GM23338 (cell line): ENCODE measurements around the gene SLC6A8. TPM values are rescaled to one million over a fixed set of nuclear protein-coding genes. Genes with fewer than 3 reads are reported as not detected.

Experiments
- ATAC-seq: fragments of 200-7000 bp; cut with Tn5 transposase; 3 replicates; pipeline ENCODE4 v1.9.1; 2020
- DNase-seq: peaks from one replicate; pipeline ENCODE4 v3.0.0-alpha.2; 2015; ENCODE audit warnings: low spot score
- H2AFZ ChIP-seq: fragments of 200-600 bp; sonication (generic); 2 replicates; pipeline ENCODE4 v1.8.0; 2016; ENCODE audit warnings: antibody characterized with exemption, mild to moderate bottlenecking, moderate library complexity
- H3F3A ChIP-seq: fragments of 200-600 bp; sonication (generic); replicated peaks from 2 replicates; pipeline ENCODE4 v1.8.0; 2017; ENCODE audit warnings: antibody characterized with exemption, mixed run types, low read depth
- H3K27ac ChIP-seq: fragments of 200-600 bp; sonication (generic); 2 replicates; pipeline ENCODE4 v1.6.1; 2016; ENCODE audit warnings: low read depth
- H3K27me3 ChIP-seq: fragments of 200-600 bp; sonication (generic); 2 replicates; pipeline ENCODE4 v1.8.0; 2016; ENCODE audit warnings: mild to moderate bottlenecking, mixed run types, moderate library complexity; ENCODE audit not compliant: insufficient read depth
- H3K36me3 ChIP-seq: fragments of 200-600 bp; sonication (generic); 2 replicates; pipeline ENCODE4 v1.8.0; 2016; ENCODE audit warnings: mild to moderate bottlenecking; ENCODE audit not compliant: insufficient read depth
- H3K4me1 ChIP-seq: fragments of 200-600 bp; sonication (generic); 2 replicates; pipeline ENCODE4 v1.8.0; 2016; ENCODE audit warnings: mild to moderate bottlenecking, moderate library complexity; ENCODE audit not compliant: insufficient read depth
- H3K4me2 ChIP-seq: fragments of 200-600 bp; sonication (generic); 2 replicates; pipeline ENCODE4 v1.7.1; 2017; ENCODE audit warnings: mixed run types
- H3K4me3 ChIP-seq: fragments of 200-600 bp; sonication (generic); 2 replicates; pipeline ENCODE4 v1.6.1; 2016; ENCODE audit warnings: mixed run types
- H3K79me2 ChIP-seq: fragments of 200-600 bp; sonication (generic); replicated peaks from 2 replicates; pipeline ENCODE4 v1.8.0; 2017; ENCODE audit warnings: mild to moderate bottlenecking; ENCODE audit not compliant: insufficient read depth
- H3K9me2 ChIP-seq: fragments of 200-600 bp; sonication (generic); 2 replicates; pipeline ENCODE4 v1.8.0; 2017; ENCODE audit not compliant: insufficient read depth
- H4K20me1 ChIP-seq: fragments of 200-600 bp; sonication (generic); replicated peaks from 2 replicates; pipeline ENCODE4 v1.8.0; 2017; ENCODE audit warnings: mild to moderate bottlenecking; ENCODE audit not compliant: insufficient read depth
- H3K27ac Mint-ChIP-seq: 2 replicates; pipeline ENCODE4 v1.8.0; 2020; ENCODE audit warnings: inconsistent platforms, mild to moderate bottlenecking, moderate library complexity, mixed read lengths
- H3K27me3 Mint-ChIP-seq: 3 replicates; pipeline ENCODE4 v1.8.0; 2022; ENCODE audit warnings: low read depth, mild to moderate bottlenecking, moderate library complexity, mixed read lengths, inconsistent platforms; ENCODE audit not compliant: insufficient read depth, poor library complexity
- H3K36me3 Mint-ChIP-seq: 3 replicates; pipeline ENCODE4 v1.8.0; 2021; ENCODE audit warnings: low read depth, mild to moderate bottlenecking, inconsistent platforms, moderate library complexity, mixed read lengths
- H3K4me1 Mint-ChIP-seq: 3 replicates; pipeline ENCODE4 v1.8.0; 2020; ENCODE audit warnings: mild to moderate bottlenecking, inconsistent platforms, mixed read lengths
- H3K4me3 Mint-ChIP-seq: 3 replicates; pipeline ENCODE4 v1.8.0; 2021; ENCODE audit warnings: moderate library complexity, mild to moderate bottlenecking, inconsistent platforms, mixed read lengths
- H3K9me3 Mint-ChIP-seq: 3 replicates; pipeline ENCODE4 v1.8.0; 2020; ENCODE audit warnings: moderate library complexity, mild to moderate bottlenecking, inconsistent platforms, mixed read lengths
- CREB1 ChIP-seq: fragments of 250-450 bp; sonication (Bioruptor Pico); IDR thresholded peaks from 2 replicates; pipeline ENCODE4 v1.5.0; 2020; ENCODE audit warnings: low read depth, mild to moderate bottlenecking, moderate library complexity
- EZH2 ChIP-seq: fragments of 200-600 bp; sonication (generic); IDR thresholded peaks from one replicate; pipeline ENCODE4 v1.8.0; 2017; ENCODE audit warnings: antibody characterized with exemption, mild to moderate bottlenecking, low read depth; ENCODE audit not compliant: unreplicated experiment
- EZH2phosphoT487 ChIP-seq: fragments of 200-600 bp; sonication (generic); IDR thresholded peaks from one replicate; pipeline ENCODE4 v1.8.1; 2018; ENCODE audit warnings: antibody characterized with exemption; ENCODE audit not compliant: unreplicated experiment
- JUNB ChIP-seq: IDR thresholded peaks from one replicate; pipeline ENCODE4 v1.6.1; 2016; ENCODE audit warnings: antibody characterized with exemption; ENCODE audit not compliant: unreplicated experiment
- NANOG ChIP-seq: IDR thresholded peaks from 2 replicates; pipeline ENCODE4 v1.6.1; 2016; ENCODE audit warnings: antibody characterized with exemption, borderline replicate concordance
- STAT1 ChIP-seq: IDR thresholded peaks from one replicate; pipeline ENCODE4 v1.6.1; 2016; ENCODE audit warnings: antibody characterized with exemption; ENCODE audit not compliant: unreplicated experiment
- ZNF114 ChIP-seq: fragments of 250-450 bp; sonication (Bioruptor Pico); IDR thresholded peaks from 2 replicates; pipeline ENCODE4 v1.5.0; 2020; ENCODE audit warnings: mild to moderate bottlenecking, moderate library complexity
- ZNF331 ChIP-seq: fragments of 250-450 bp; sonication (Bioruptor Pico); IDR thresholded peaks from 2 replicates; pipeline ENCODE4 v1.5.0; 2020; ENCODE audit warnings: low read depth, mild to moderate bottlenecking, moderate library complexity
- polyA plus RNA-seq: library from polyadenylated mRNA; unstranded; fragments of >200 nt; fragmentation: Nextera tagmentation; extraction: Ambion mirVana; gene quantifications from 2 replicates; pipeline ENCODE4 v1.2.1, GENCODE V29; 2016
- total RNA-seq: library from RNA; depleted of rRNA; stranded (reverse); fragments of >200 nt; shearing (Covaris generic); gene quantifications from 2 replicates; pipeline ENCODE4 v1.2.3, GENCODE V29; 2014
- TF ChIP-seq, protein P1 (sequence below): IDR thresholded peaks from 2 replicates; pipeline ENCODE4 v1.6.1; 2016; ENCODE audit warnings: antibody characterized with exemption
- TF ChIP-seq, protein P2 (sequence below): IDR thresholded peaks from one replicate; pipeline ENCODE4 v1.6.1; 2018; ENCODE audit warnings: antibody characterized with exemption; ENCODE audit not compliant: unreplicated experiment
- TF ChIP-seq, protein P3 (sequence below): fragments of 250-450 bp; sonication (Bioruptor Pico); IDR thresholded peaks from 2 replicates; pipeline ENCODE4 v1.5.0; 2020; ENCODE audit warnings: mild to moderate bottlenecking, moderate library complexity
- TF ChIP-seq, protein P4 (sequence below), 2 experiments: fragments of 200-600 bp in 1 of 2; sonication (generic) in 1 of 2; conservative IDR thresholded peaks; 2 replicates each; pipeline versions ENCODE4 v1.5.1 to v1.6.1; 2016 to 2017; ENCODE audit warnings: antibody characterized with exemption in 2 of 2, low read depth in 2 of 2, mild to moderate bottlenecking in 2 of 2, moderate library complexity in 1 of 2

Gene SLC6A8
- total and polyA plus RNA-seq, 2 experiments from 2014 or later: 19.5 to 68.6 TPM

DNA sequence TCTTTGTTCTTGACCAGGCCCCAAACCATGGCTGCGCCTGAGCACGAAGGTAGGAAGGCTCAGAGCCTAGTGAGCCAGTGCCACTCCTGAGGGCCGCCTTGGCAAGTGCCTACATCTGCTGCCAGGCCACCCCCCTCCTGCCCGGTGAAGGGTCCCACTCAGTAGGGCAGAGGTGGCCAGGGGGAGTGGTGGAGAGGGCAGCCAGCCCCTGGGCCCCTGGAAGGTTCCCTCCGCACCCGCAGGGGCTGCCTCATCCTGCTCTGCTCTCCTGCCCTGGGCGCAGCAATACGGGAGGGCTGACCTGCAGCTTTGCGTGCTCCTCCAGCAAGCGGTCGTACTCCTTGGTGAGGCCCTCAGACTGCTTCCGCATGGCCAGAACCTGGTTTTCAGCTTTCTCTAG is 14.0 kb downstream of the SLC6A8 start (continued):
- TF ChIP-seq, protein P1, sequence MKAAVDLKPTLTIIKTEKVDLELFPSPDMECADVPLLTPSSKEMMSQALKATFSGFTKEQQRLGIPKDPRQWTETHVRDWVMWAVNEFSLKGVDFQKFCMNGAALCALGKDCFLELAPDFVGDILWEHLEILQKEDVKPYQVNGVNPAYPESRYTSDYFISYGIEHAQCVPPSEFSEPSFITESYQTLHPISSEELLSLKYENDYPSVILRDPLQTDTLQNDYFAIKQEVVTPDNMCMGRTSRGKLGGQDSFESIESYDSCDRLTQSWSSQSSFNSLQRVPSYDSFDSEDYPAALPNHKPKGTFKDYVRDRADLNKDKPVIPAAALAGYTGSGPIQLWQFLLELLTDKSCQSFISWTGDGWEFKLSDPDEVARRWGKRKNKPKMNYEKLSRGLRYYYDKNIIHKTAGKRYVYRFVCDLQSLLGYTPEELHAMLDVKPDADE: no peak

DNA sequence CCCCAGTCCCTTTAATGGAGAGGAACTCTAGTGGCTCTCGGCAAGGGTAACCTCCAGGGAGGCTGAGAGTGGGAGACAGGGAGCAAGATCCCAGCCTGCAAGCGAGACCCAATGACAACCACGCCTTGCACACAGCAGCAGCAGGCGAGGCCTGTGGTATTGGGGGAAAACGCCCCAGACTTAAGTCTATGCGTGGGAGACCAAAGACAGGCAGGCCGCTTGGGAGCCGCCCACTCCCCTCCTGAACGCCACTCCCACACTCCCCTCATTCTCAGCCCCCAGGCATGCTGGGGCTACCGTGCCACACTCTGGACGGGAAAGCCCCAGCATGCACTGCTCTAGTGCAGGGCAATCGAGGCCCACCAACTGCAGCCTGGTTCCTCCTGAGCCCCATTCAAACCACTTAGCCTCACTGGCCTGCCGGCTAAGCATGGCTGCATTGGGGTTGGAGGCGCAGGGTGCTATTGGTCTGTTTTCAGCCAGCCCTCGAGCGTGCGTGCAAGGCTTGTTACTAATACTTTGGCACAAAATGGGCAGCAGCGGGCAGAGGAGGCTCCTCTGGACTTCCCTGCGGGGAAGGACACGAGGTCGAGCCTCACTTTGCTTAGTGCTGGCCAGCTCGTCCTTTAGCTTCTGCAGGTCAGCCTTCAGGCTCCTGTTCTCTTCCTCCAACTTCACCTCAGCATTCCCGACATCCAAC is 14.8 kb downstream of the SLC6A8 start:
- Histone ChIP-seq H3F3A (no peaks in the 10 kb centered on the region), H4K20me1 (no peaks in the 10 kb centered on the region), H3K4me1 (no peaks in the 10 kb centered on the region), H3K79me2 (no peaks in the 10 kb centered on the region), H3K36me3 (no peaks in the 10 kb centered on the region), H3K4me3 (no peak overlapping the region), H2AFZ (no peak overlapping the region), H3K9me2 (no peaks in the 10 kb centered on the region), H3K4me2 (no peak overlapping the region), H3K27me3 (no peaks in the 10 kb centered on the region), H3K27ac (no peak overlapping the region)
- Mint-ChIP-seq H3K4me3 (no peak overlapping the region), H3K4me1 (peaks cover 9% of the 10 kb centered on the region; the same call in 2 of the 3 replicates), H3K27me3 (peaks cover 9% of the 10 kb centered on the region), H3K27ac (no peak overlapping the region), H3K36me3 (peaks cover 25% of the 10 kb centered on the region), H3K9me3 (no peaks in the 10 kb centered on the region)
- no peak for DNase-seq
- no peak for ATAC-seq
- no peak for TF ChIP-seq EZH2
- no peak for TF ChIP-seq STAT1
- TF ChIP-seq, protein P2, sequence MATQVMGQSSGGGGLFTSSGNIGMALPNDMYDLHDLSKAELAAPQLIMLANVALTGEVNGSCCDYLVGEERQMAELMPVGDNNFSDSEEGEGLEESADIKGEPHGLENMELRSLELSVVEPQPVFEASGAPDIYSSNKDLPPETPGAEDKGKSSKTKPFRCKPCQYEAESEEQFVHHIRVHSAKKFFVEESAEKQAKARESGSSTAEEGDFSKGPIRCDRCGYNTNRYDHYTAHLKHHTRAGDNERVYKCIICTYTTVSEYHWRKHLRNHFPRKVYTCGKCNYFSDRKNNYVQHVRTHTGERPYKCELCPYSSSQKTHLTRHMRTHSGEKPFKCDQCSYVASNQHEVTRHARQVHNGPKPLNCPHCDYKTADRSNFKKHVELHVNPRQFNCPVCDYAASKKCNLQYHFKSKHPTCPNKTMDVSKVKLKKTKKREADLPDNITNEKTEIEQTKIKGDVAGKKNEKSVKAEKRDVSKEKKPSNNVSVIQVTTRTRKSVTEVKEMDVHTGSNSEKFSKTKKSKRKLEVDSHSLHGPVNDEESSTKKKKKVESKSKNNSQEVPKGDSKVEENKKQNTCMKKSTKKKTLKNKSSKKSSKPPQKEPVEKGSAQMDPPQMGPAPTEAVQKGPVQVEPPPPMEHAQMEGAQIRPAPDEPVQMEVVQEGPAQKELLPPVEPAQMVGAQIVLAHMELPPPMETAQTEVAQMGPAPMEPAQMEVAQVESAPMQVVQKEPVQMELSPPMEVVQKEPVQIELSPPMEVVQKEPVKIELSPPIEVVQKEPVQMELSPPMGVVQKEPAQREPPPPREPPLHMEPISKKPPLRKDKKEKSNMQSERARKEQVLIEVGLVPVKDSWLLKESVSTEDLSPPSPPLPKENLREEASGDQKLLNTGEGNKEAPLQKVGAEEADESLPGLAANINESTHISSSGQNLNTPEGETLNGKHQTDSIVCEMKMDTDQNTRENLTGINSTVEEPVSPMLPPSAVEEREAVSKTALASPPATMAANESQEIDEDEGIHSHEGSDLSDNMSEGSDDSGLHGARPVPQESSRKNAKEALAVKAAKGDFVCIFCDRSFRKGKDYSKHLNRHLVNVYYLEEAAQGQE: no peak
- TF ChIP-seq, protein P3, sequence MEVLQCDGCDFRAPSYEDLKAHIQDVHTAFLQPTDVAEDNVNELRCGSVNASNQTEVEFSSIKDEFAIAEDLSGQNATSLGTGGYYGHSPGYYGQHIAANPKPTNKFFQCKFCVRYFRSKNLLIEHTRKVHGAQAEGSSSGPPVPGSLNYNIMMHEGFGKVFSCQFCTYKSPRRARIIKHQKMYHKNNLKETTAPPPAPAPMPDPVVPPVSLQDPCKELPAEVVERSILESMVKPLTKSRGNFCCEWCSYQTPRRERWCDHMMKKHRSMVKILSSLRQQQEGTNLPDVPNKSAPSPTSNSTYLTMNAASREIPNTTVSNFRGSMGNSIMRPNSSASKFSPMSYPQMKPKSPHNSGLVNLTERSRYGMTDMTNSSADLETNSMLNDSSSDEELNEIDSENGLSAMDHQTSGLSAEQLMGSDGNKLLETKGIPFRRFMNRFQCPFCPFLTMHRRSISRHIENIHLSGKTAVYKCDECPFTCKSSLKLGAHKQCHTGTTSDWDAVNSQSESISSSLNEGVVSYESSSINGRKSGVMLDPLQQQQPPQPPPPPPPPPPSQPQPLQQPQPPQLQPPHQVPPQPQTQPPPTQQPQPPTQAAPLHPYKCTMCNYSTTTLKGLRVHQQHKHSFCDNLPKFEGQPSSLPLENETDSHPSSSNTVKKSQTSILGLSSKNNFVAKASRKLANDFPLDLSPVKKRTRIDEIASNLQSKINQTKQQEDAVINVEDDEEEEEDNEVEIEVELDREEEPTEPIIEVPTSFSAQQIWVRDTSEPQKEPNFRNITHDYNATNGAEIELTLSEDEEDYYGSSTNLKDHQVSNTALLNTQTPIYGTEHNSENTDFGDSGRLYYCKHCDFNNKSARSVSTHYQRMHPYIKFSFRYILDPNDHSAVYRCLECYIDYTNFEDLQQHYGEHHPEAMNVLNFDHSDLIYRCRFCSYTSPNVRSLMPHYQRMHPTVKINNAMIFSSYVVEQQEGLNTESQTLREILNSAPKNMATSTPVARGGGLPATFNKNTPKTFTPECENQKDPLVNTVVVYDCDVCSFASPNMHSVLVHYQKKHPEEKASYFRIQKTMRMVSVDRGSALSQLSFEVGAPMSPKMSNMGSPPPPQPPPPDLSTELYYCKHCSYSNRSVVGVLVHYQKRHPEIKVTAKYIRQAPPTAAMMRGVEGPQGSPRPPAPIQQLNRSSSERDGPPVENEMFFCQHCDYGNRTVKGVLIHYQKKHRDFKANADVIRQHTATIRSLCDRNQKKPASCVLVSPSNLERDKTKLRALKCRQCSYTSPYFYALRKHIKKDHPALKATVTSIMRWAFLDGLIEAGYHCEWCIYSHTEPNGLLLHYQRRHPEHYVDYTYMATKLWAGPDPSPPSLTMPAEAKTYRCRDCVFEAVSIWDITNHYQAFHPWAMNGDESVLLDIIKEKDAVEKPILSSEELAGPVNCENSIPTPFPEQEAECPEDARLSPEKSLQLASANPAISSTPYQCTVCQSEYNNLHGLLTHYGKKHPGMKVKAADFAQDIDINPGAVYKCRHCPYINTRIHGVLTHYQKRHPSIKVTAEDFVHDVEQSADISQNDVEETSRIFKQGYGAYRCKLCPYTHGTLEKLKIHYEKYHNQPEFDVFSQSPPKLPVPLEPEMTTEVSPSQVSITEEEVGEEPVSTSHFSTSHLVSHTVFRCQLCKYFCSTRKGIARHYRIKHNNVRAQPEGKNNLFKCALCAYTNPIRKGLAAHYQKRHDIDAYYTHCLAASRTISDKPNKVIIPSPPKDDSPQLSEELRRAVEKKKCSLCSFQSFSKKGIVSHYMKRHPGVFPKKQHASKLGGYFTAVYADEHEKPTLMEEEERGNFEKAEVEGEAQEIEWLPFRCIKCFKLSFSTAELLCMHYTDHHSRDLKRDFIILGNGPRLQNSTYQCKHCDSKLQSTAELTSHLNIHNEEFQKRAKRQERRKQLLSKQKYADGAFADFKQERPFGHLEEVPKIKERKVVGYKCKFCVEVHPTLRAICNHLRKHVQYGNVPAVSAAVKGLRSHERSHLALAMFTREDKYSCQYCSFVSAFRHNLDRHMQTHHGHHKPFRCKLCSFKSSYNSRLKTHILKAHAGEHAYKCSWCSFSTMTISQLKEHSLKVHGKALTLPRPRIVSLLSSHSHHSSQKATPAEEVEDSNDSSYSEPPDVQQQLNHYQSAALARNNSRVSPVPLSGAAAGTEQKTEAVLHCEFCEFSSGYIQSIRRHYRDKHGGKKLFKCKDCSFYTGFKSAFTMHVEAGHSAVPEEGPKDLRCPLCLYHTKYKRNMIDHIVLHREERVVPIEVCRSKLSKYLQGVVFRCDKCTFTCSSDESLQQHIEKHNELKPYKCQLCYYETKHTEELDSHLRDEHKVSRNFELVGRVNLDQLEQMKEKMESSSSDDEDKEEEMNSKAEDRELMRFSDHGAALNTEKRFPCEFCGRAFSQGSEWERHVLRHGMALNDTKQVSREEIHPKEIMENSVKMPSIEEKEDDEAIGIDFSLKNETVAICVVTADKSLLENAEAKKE: no peak
- no peak for TF ChIP-seq NANOG
- TF ChIP-seq ZNF114: no peak
- no peak for TF ChIP-seq CREB1
- no peak for TF ChIP-seq JUNB
- TF ChIP-seq, protein P4, sequence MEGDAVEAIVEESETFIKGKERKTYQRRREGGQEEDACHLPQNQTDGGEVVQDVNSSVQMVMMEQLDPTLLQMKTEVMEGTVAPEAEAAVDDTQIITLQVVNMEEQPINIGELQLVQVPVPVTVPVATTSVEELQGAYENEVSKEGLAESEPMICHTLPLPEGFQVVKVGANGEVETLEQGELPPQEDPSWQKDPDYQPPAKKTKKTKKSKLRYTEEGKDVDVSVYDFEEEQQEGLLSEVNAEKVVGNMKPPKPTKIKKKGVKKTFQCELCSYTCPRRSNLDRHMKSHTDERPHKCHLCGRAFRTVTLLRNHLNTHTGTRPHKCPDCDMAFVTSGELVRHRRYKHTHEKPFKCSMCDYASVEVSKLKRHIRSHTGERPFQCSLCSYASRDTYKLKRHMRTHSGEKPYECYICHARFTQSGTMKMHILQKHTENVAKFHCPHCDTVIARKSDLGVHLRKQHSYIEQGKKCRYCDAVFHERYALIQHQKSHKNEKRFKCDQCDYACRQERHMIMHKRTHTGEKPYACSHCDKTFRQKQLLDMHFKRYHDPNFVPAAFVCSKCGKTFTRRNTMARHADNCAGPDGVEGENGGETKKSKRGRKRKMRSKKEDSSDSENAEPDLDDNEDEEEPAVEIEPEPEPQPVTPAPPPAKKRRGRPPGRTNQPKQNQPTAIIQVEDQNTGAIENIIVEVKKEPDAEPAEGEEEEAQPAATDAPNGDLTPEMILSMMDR (conservative IDR thresholded peaks at IDR 0.05; ENCODE audit: low read depth in 2 of 2): no peak
- no peak for TF ChIP-seq ZNF331 (CRISPR knock-in tag)
- no peak for TF ChIP-seq EZH2phosphoT487
